Kidney tubule cell (primary cell): ENCODE results near the gene GRIK1.

Experiments used
- DNase-seq: peaks from one replicate; pipeline ENCODE4 v3.0.0-alpha.2; 2018; ENCODE audit warnings: low spot score

Gene GRIK1

DNA sequence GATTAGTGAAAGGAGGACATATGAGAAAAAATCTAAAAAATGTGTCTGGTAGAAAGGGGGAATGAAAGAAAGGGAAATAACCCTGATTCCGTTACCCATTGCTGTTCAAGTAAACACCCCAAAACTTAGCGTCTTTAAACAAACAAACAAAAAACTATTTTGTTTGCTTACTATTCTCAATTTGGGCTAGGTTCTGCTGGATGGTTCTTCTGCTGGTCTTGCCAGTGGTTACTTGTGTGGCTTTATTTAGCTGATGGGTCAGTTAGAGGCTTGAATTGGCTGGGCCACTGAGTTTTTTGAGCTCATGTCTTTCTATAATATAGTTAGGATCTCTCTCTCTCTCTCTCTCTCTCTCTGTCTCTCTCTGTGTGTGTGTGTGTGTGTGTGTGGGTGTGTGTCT, 112.1 kb downstream of the GRIK1 start:
- DNase-seq = no peak

DNA sequence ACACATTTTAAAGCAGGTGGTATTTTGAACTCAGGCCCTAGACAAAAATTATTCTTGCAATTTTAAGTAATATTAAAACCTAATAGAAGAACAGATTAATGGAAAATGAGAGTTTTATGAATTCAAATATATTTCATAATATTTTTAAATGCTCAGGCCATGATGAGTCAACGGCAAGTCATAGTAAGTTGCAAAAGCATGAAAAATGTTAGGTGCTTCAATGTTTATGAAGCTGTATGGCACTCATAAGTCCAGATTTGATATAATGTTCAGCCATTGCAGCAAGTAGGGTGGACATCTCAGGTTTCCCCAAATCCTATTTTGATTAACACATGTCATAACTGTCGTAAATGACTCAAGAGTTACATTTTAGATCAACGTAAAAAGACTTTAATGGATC, 112.6 kb downstream of the GRIK1 start:
- no peak for DNase-seq

DNA sequence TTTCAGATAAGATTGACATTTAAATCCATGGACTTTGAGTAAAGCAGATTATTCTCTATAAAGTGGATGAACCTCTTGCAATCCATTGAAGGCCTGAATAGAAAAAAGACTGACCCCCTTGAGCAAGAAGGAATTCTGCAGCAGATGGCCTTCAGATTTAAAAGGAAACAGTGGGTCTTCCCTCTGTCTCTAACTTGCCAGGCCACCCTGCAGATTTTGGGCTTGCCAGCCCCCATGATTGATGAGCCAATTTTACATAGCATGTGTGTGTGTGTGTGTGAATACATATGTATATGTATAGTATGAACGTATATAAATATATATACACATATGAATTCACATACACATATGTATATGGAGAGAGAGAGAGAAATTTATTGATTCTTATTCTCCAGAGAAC, 113.4 kb downstream of the GRIK1 start:
- no peak for DNase-seq

DNA sequence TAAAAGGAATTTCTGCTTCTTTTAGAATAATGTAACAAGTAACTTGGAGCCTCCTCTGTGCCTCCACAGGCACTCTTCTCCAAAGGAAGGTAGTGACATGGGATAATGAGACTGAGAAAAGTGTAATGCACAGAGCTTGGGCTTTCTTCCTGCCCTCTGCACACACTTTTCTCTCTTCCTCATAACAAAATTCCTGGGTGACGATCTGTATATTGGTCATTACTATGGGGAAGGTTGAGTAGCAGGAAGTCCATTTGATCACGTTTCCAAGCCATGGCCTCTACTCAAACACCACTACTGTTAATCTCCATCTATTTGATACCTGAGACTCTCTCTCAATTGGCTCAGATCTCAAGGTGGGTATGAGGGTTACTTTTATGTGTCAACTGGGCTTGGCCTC, 113.9 kb downstream of the GRIK1 start:
- peak; percentile 62 for DNase-seq

DNA sequence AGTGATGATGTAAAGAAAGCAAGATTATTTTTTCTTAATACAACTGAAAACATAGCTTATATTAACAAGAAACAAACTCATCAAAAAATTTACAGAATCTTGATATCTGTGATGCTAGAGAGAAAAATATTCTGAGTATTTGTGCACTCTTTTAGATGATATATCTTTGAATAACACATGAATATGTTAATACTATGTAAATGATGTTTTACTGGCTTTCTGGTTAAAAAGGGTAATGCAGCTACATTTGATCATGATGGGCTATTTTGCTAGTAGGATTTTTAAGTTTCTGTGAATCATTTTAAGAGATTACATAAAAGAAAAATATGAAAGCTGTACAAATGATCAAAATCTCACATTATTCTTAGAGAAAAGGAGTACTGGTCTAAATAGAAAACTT, 114.5 kb downstream of the GRIK1 start:
- no peak for DNase-seq

DNA sequence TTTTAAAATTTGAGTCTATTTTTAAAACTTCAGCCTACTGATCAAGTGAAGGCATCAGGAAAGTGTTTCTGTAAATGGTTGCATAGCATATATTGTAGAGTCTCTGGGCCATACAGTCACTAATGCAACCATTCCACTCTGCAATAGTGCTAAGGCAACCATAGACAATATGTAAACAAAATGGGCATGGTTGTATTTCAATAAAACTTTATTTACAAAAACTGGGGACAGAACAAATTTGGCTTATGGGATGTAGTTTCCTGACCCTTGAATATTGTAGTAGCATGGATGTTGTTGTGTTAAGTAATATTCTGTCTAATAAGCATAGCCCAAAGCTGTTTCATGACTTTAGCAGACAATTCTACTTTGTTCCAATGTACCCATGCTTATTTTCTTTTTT, 117.7 kb downstream of the GRIK1 start:
- no peak for DNase-seq

DNA sequence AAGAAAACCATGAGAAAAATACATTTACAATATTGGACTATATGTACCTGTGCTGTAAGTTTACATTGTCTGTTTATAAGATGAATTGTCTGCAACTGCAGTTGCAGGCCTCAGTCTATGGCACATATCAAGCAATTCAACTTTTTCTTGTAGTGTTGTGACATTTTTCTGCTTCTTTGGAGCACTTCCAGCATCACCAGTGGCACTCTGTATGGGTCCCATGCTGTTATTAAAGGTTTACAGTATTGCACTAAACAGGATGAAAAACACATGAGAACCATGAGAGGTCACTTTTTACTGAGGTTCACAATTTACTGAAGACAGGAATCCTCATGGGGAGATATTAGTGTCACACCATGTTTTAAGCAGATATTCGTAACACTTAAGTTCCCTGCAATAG, 118.6 kb downstream of the GRIK1 start:
- no peak for DNase-seq

DNA sequence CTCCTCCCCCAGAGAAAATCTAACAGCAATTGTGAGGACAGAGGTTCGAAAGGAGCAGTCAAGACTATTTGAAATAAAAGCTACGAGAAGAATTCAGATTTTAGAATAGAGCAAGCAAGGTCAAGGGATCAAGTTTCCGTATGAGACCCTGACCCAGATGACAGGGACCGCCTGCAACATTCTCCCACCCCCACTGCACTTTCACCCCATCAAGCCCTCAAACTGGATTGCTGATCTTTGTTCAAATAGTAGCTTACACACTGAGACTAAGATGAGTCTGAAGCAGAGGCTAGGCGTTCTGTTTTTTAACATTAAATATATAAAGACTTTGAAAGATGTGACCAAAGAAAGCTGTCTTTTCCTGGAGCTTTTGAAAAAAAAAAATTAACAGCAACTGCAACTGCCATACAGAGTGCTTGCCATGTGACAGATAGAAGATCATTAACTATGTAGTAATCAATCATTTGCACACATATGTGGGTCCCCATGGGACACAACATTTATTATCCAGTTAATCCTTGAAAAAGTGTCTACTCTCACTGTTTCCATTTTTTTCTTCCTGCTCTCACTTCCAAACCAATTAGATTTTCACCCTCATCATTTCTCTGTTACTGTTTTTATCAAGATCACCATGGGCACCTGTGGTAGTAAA, 120.0 kb downstream of the GRIK1 start:
- no peak for DNase-seq

DNA sequence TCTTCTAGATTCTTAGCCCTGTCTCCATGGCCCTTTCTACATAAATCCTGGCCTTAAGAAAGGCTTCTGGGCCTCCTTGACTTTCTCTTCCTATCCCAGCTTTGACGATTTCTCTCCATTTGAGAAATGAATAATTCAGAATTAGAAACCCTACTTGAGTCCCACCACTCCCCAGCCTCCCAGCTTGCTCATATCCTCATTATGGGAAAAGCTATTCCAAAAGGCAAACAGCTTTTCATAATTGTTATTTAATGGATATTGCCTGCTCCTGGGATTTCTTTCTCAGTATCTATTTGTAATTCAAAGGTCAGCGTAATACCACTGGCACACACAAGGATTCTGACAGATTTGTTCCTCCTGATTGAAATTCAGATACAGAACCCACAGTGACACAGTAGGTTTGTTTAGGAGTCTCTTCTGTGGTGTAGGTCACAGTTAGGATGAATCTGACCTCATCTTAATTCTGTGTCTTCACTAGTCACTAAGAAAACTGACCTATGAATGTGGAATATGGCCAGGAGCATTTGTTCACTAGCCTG, 121.3 kb downstream of the GRIK1 start:
- no peak for DNase-seq

DNA sequence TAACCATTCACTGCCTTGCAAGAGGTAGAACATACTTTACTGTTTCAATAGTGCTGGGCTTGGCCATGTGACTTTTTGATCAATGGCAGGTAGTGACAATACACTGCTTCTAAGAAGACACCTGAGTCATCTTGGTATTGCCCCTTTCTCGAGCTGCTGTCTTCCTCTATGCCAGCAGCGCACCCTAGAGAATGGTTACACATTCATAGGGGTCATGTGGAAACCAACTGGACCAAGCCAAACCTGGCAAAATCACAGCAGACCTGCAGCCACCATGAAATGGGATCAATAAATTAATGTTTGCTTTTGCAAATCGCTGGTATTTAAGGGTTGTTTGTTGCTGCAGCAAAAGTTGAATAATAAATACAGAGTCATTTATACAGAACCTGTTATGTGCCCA, 122.3 kb downstream of the GRIK1 start:
- no peak for DNase-seq

DNA sequence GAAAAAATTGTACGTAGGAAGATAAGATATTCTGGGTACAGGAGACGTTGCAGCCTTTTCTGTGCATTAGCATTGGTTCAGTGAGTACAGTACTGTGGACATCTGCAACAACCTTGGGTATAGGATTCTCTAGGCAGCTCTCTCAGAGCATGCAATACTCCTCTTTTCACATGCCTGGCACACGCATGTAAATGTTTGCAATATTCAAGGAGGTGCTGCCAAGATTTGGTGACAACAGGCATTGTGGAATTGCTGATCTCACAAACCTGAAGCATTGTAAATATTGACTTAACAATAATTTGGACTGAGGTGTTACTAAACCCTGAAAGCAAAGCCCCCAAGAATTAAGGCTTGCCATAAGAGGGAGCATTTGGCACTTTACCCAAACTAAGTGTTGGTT, 126.8 kb downstream of the GRIK1 start:
- no peak for DNase-seq

DNA sequence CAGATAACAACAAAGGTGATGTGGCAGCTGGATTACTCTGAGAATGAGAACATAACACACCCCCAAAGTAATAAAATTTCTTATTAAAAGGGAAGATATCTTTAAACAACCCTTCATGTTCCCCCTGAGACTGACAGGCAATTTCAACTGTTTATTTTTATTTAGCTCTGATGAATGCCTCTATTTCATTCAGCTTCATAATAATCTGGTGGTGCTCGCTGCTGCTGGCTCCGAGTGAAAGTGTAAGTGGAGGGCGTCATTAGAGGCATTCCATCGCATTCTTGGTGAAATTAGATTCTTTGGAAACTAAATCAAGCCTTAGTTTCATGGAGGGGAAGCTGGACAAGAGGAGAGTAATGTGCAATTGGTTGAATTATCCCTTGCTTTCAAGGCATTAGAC, 128.9 kb downstream of the GRIK1 start:
- no peak for DNase-seq

DNA sequence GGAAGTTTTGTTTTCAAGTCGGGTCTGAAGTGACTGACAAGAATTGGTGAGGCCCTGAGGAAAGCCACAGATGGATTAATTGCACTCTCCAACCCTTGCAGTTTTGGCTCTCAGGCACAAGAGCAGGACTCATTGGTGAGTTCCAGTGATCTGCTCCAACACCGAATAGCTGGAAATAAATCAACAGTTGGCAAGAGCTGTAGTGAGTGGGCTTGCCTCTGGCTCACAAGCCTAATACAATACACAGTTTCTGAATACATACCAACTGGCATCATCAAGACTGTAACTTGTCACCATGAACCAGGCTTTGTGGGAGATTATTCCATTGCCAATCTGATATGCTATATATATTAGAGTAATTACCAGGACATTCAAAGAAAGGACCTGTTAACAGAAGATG, 131.6 kb downstream of the GRIK1 start:
- no peak for DNase-seq

DNA sequence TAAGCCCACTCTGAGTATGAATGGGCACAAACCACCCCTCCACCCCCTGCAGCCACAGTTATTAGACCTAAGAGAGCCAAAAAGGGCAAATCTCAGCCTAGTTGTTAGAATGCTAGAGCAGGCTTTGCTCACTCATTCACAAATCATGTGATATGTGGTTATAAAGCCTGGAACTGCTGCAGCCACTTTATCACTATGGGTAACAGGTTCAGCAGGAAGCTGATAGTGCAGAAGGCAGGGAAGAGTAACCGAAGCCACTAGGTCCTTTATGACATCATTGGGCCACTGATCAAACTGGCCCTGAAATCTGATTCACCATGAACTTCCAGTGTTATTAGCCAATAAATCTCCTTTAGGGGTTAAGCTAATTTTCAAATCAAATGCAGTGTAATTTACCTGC, 134.7 kb downstream of the GRIK1 start:
- DNase-seq = peak; percentile 49

DNA sequence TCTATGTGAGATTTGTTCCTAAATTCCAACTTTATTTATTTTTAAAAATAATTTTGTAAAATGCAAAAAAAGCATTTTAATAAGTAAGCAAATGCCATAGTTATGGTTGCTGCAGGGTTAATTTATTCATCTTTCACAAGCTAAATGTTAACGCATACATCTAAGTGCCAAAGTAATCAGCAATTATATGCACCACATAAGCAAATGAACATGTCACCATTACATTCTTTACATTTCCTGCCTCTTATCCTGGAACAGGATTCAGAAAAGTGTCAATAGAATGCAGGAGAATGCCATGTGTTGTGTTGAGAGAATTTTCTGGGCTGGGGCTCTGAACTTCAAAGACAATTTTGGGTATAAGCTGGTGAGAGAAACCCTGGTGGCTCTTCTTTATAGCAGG, 136.6 kb downstream of the GRIK1 start:
- no peak for DNase-seq

DNA sequence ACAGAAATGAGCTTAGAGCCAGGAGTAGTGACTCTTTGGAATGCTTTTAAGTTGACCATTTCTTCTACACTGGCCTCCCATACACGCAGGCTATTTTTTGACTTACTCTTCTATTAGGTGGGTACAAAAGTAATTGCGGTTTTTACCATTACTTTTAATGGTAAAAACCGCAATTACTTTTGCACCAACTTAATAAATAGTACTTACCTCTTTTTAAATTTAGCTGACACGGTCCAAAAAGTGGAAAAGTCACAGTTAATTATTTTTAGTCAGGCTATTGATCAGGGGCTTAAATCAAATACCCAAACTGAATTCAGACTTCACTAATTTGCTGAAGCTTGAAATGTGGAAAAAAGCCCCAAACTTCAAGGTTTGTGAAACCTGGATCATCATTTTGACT, 138.7 kb downstream of the GRIK1 start:
- DNase-seq = no peak

DNA sequence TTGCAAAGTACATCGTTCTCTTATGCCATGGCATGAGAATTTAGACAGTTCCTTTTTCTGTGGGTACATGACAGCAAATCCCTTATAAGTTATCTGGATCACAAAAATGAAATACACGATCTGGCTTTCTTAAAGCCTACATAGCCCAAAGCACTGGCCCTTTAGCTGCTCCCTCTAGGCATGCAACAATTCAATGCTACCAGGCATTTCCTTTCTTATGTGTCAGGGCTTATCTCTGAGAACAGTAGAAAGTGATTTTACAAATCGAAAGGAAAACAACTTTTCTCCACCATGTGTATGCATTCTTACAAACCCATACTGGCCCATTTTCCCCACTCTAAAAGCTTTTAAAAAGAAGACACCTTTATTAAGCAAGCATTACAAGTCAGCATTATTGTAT, 139.7 kb downstream of the GRIK1 start:
- no peak for DNase-seq

DNA sequence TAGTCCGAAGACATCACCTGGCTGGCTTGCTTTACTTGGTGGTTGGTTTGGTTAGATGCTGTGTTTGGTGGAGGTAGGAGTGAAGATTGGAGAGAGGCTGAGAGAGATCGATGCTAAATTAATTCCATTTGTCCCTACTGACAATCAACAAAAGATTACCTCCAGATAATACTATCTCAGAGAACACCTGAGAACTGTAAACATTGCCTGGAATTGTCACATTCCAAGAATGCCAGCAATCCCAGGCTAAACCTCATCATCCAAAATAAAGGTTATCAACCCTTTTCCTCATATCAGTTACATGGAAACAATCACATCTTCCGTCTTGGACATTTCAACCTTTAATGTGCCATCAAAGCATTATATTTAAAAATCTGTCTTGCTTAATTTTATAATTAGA, 141.0 kb downstream of the GRIK1 start:
- no peak for DNase-seq

DNA sequence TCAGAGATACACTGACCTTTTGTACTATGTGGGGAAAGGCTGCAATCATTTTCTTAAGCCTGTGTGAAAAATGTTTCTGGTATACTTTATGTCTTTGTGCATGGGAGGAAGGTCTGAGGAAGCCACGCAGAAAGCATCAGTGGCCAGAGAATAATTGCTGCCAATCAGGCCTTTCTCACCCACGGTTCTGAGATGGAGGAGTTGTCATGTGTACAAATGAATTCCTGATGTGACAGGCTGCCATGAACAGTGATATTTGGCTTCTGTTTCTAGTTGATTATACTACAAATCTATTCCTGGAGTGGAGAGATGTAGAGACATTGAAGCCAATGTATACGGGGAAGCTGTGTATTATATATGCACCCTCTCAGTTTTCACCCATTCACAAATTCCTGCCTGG, 142.6 kb downstream of the GRIK1 start:
- DNase-seq = no peak

DNA sequence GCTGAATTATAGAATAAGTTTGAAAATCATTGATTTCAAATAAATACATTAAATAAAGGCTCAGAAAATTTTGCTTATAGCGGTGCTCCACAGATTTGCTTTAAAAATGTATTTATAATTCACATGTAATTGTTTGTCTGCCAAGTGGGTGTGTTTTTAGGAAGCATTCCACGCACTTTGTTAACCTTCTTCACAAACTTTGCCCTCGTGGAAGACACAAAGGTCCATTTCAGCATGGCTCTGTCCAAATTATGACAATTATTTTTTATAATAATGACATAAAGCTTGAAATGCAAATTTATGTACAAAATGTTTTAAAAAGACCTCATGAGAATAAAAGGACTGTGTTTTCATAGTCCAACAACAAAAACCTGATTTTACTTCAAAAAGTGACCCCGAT, 146.1 kb downstream of the GRIK1 start:
- no peak for DNase-seq

DNA sequence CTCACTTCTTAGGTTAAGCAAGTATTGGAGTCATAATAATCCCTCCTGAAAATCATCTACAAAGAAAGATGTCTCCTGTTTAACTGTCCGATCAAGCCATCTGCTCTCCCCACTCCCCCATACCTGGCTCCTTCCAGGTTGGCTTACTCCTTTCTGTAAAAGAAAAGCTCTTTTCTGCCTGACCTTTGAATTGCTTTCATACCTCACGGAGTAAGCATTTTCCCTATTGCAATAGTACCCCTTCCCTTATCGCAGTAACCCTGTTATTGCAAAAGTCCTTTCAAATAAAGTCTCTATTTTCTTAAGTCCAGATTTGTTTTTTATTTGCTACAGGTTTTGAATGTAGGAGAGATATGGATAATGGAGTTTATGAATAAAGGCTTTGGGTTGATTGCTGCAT, 150.4 kb downstream of the GRIK1 start:
- DNase-seq = no peak

DNA sequence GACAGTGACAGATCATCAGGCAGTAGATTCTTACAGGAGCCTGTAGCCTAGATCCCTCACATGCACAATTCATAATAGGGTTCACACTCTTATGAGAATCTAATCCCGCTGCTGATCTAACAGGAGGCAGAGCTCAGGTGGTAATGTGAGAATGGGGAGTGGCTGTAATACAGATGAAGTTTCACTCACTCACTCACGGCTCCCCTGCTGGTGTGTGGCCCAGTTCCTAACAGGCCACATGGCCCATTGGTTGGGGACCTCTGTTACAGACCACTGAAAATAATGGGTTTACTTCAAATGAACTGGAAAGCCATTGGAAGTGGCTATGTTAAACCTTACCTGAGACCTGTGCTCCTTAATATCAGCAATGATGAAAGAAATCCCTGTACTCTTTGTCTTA, 151.0 kb downstream of the GRIK1 start:
- no peak for DNase-seq

DNA sequence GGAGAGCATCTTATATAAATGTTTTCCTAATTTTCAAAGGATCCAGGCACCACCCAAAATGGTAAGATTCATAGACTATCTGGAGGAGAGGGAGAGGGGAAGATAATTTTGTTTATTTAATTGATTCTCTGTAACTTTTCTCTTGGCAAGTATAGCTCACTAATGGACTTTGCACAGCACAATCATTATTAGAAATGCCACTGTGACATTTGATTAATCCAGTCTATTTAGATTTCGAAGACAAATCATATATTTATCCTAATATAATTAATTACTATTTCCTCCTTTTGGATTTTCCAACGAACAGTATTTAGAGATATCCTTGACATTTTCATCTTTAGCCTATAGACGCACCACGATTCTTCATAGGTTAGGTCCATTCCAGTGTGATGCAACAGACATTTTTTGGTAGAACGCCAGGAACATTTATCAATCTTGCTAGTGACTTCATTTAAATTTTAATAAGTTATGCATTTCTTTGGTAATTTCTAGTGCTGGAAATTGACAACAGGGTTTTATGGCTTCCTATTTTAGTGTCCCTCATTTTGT, 152.4 kb downstream of the GRIK1 start:
- no peak for DNase-seq
